Hematopoietic multipotent progenitor cell treated with erythropoietin and hydrocortisone succinate and interleukin-3 and kit ligand, for 4 days (in vitro differentiated cells): ENCODE data around the gene STK33.

Experiments used
- DNase-seq: peaks from one replicate; pipeline ENCODE4 v3.0.0-alpha.2; 2015

Gene STK33

GRCh38 chr11:8372641-8373381, 221.2 kb downstream of the STK33 start:
- DNase-seq: no peak

- DNase-seq: no peak
Observed at GRCh38 chr11:8371516-8371884, 222.5 kb downstream of the STK33 start.

GRCh38 chr11:8370812-8371515, 223.1 kb downstream of the STK33 start:
- no peak for DNase-seq

- no peak for DNase-seq
Observed at GRCh38 chr11:8369592-8370205, 224.3 kb downstream of the STK33 start.

GRCh38 chr11:8368772-8369171, 225.3 kb downstream of the STK33 start:
- DNase-seq: no peak

- DNase-seq: no peak
Observed at GRCh38 chr11:8368194-8368593, 225.8 kb downstream of the STK33 start.

- DNase-seq: no peak
Observed at GRCh38 chr11:8366316-8366715, 227.7 kb downstream of the STK33 start.

- DNase-seq: no peak
Observed at GRCh38 chr11:8365216-8365941, 228.6 kb downstream of the STK33 start.

GRCh38 chr11:8363921-8364320, 230.1 kb downstream of the STK33 start:
- no peak for DNase-seq

GRCh38 chr11:8362899-8363298, 231.1 kb downstream of the STK33 start:
- no peak for DNase-seq

GRCh38 chr11:8362491-8362890, 231.5 kb downstream of the STK33 start:
- DNase-seq: no peak

GRCh38 chr11:8361664-8362210, 232.3 kb downstream of the STK33 start:
- no peak for DNase-seq

- no peak for DNase-seq
Observed at GRCh38 chr11:8361206-8361605, 232.8 kb downstream of the STK33 start.

- no peak for DNase-seq
Observed at GRCh38 chr11:8360086-8360828, 233.8 kb downstream of the STK33 start.

- DNase-seq: no peak
Observed at GRCh38 chr11:8359521-8359920, 234.5 kb downstream of the STK33 start.

- DNase-seq: no peak
Observed at GRCh38 chr11:8357891-8358566, 236.0 kb downstream of the STK33 start.

- no peak for DNase-seq
Observed at GRCh38 chr11:8357505-8357888, 236.5 kb downstream of the STK33 start.

GRCh38 chr11:8356721-8357504, 237.1 kb downstream of the STK33 start:
- DNase-seq: no peak

GRCh38 chr11:8356216-8356615, 237.8 kb downstream of the STK33 start:
- DNase-seq: no peak

- no peak for DNase-seq
Observed at GRCh38 chr11:8355416-8355742, 238.6 kb downstream of the STK33 start.
